GM21723 (cell line): Measurements from ENCODE around the gene CDKN2AIP.

ENCODE experiments used
- ATAC-seq: cut with Tn5 transposase; IDR thresholded peaks from one replicate; pipeline ENCODE4 v1.9.1; 2021; ENCODE audit warnings: mild to moderate bottlenecking, moderate library complexity; ENCODE audit not compliant: unreplicated experiment

The CDKN2AIP gene, protein sequence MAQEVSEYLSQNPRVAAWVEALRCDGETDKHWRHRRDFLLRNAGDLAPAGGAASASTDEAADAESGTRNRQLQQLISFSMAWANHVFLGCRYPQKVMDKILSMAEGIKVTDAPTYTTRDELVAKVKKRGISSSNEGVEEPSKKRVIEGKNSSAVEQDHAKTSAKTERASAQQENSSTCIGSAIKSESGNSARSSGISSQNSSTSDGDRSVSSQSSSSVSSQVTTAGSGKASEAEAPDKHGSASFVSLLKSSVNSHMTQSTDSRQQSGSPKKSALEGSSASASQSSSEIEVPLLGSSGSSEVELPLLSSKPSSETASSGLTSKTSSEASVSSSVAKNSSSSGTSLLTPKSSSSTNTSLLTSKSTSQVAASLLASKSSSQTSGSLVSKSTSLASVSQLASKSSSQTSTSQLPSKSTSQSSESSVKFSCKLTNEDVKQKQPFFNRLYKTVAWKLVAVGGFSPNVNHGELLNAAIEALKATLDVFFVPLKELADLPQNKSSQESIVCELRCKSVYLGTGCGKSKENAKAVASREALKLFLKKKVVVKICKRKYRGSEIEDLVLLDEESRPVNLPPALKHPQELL

DNA sequence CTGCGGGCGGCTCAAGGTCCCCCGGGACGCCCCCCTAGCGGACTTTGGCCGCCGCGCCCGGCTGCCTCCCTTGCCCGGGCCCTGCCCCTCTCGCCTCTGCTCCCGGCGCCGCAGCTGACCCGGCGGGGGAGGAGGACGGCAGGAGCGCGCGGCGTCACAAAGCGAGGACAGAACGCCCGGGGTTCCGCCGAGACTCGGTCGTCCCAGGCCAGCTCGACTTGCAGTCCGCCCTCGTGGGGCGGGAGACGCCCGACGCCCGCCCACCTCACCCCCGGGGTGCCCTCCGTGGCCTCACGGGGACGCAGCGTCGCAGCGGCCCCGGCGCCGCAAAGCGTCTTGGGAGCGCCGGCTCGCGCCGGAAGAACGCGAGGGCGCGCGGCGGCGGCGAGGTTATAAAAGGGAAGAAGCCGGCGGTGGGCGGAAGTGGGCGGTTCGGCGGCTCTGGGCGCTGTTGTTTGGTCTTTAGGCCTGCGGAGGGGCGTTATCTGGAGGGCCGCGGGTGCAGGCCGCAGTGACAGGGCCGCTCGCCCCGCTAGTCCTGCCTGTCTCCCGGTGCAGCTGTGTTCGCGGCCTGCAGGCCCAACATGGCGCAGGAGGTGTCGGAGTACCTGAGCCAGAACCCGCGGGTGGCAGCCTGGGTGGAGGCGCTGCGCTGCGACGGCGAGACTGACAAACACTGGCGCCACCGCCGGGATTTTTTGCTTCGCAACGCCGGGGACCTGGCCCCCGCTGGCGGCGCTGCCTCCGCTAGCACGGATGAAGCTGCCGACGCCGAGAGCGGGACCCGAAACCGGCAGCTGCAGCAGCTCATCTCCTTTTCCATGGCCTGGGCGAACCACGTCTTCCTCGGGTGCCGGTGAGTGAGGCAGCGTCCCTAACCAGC, at the start of gene CDKN2AIP:
TSS of gene CDKN2AIP (plus strand) at position 423 of the 883 bp plus-strand sequence. CDS start at position 585, 162 bp downstream.
- ATAC-seq: peak; percentile 87

DNA sequence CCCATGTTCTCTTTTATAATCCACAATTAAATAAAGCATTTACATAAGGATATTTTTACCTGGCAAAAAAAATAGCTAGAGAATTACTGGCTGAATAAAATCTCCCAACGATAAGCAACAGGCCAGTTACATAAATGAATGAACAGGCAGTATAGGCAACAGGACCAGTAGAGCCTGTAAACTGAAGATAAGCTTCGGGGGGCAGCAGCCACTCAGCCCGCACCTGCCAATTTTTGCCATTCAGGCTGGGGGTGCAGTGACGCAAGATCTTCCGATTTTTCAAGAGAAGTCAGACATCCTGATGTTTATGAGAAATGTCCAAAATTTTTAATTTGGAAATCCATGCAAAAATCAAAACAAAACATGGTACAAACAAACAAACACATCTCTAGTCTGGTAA, 49.0 kb upstream of the CDKN2AIP start:
- ATAC-seq: no peak

DNA sequence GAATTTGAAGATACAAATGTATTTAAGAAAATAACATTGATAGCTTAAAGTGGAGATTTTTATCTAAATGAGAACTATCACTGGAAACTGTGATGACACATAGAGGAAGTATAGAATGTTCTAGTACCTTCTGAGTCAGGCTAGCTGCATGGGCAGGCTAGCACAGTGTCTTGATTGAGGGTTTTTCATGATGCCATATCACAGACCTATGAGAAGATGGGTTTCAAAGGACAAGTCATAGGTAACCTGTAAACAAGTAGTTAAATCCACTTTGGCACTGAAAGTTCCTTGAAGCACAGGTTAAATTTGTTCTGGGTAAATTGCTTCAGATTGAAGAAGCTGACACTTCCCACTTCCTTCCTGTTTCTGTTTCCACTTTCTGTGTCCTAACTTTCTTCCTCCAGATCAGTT, 48.2 kb upstream of the CDKN2AIP start:
- ATAC-seq: no peak

DNA sequence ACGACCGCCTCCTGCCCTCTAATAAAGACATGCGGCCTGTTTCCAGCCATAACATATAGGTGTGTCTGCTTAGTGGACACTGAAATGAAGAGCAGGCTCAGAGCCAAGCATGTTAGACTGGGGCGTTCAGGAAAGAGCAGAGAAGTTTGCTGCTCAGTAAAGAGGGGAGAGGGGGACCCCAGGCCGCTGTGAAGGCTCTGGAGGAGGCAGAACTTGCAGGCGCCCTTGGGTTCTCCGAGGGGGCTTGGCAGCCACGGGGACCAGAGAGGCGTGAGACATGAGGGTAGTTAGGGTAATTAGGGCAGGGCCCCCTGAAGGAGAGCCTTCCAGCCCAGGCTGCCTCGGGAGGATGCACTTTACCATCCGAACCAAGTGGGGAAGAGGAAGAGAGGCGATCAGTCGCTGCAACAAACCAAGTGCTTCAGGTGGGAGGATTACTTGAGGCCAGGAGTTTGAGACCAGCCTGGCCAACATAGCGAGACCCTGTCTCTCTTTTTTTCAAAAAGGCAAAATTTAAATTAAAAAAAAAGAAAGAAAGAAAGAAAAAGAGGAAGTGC, 46.6 kb upstream of the CDKN2AIP start:
- no peak for ATAC-seq

DNA sequence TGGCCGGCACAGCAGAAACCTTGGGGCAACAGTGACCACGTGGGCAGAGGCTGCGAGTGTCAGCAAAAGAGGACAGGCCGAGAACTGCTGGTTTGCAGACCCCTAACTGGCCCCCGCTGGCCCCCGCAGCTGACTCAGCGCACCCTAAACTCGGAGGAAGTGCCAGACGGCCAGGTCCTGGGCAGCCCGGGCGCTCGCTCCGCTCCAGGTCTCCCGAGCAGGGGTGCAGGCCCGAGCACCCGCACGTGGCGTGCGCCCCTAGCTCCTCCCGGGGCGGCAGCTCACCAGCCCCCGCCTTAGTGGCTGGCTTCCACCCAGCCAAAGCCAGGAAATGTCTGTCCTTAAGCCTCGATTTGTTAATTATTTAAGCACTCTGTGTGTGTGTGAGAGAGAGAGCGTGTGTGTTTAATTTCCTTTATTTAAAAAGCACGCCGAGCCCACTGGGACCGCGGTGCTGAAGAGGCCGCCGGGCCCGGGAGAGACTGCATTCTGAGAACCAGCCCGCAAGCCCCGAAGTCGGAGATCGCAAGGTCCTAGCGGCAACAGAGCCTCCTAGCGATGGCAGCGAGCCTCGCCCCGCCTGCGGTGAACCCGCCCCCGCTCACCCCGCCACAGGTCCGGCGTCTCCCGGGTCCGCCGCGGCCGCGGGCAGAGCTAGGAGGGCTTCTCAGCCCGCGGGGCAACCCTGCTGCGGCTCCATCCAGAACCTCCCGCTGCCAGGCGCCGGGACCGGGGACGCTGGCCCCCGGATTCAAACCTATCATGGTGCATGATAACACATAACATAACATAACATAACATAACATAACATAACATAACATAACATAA, 45.9 kb upstream of the CDKN2AIP start:
- peak; percentile 96 for ATAC-seq

DNA sequence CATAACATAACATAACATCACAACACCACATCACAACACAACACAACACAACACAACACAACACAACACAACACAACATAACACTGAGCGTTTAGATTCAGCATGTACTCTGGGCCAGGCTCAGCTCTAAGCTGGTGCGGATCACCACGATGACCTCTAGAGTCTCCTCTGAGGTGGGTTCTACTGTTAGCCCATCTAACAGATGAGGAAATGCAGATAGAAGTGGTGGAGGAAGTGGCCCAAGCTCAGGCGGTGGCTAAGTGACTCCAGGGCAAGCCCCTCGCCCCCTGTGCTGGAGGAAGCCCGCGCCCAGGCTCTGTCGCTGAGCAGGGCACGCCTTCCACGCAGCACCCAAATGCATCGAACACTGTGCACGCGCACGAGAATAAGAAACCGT, 45.3 kb upstream of the CDKN2AIP start:
- ATAC-seq: no peak

DNA sequence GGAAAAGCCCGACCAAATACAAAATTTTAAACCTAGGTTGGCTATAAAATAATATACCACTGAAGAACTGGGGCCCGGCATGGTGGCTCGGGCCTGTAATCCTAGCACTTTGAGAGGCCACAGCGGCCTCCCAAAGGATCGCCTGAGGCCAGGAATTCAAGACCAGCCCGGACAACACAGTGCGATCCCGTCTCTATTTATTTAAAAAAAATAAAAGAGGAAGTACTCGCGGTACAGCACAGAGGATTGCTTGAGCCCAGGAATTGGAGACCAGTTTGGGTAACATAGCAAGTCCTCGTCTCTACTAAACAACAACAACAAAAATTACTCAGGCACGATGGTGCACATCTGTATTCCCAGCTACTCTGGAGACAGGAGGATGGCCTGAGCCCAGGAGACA, 44.8 kb upstream of the CDKN2AIP start:
- no peak for ATAC-seq

DNA sequence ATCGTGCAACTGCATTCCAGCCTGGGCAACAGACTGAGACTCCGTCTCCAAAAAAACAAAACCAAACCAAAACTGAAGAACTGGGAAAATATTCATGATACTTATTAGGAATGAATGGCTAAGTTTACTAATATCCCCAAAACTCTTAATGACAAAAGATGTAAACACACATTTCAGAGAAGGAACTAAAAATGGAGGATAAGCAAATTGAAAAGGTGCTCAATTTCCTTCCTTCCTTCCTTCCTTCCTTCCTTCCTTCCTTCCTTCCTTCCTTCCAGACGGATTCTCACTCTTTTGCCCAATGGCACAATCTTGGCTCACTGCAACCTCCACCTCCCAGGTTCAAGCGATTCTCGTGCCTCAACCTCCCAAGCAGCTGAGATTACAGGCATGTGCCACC, 44.4 kb upstream of the CDKN2AIP start:
- ATAC-seq: no peak

DNA sequence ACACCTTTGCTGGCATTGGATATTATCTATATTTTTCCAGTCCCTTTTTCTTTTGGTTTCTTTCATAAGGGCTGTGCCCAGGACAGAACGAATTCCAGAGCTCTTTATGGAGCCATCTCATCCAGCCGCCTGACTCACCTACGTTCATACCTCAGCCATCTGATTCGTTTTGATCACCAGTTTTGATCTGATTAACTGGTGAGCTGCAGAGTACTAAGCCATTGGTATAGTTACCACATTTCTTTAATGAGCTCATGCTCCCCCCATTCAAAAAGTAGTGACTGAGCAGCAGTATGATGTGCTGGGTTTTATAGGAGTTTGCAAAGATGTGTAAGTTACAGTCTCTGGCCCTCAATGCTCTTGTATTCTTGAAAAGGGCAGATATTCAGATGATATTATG, 43.0 kb upstream of the CDKN2AIP start:
- ATAC-seq: no peak

DNA sequence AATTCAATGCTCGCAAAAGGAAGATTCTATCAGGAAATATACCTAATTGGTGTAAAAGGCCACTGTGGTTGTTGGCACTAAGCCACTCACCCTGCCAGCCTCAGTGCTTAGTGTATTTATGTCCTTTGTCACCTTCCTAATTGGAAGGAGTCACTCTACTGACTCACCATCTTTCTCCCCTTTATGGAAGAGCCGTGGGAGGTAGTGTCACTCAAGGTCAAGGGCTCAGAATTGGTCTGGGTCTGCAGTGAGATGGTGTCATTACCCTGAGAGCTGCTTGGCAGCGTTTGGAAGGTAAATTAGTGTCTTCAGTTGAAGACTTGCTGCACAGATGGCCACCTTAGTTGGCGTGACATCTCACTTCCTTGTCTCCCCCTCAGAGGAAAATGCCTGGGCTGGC, 41.7 kb upstream of the CDKN2AIP start:
- no peak for ATAC-seq

DNA sequence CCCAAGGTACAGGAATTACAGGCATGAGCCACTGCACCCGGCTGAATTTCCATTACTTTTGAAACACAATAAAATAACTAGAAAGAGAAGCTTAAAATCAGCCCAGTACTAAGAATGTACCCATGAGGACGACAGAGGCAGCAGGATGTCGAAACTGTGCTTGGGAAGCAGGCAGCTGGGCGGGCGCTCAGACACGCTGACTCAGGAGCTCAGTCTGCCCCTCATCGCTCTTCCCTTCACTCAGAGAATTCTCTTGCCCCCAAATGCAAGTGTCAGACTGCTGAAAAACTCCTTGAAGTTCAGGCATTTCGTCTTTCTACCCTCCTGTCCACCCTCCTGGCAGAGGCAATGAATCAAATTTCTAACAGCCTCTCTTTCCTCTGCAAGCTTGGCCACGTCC, 41.0 kb upstream of the CDKN2AIP start:
- ATAC-seq: no peak

DNA sequence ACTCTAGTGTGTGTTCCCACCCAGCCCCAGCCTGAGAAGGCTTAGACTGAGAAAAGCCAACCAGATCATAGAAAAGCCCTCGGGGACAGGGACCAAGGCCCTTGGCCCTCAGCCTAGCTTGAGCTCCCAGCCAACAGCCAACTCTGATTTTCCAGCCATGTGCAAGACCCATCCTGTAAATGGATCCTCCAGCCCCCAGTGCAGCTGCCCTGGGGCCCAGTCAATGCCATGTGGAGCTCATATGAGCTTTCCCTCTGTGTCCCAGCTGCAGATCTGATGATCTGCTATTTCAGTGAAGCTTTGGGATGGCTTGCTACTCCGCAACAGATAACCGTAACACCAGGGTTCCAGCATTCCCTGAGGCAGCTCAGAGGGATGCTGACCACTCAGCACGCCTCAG, 40.5 kb upstream of the CDKN2AIP start:
- no peak for ATAC-seq

DNA sequence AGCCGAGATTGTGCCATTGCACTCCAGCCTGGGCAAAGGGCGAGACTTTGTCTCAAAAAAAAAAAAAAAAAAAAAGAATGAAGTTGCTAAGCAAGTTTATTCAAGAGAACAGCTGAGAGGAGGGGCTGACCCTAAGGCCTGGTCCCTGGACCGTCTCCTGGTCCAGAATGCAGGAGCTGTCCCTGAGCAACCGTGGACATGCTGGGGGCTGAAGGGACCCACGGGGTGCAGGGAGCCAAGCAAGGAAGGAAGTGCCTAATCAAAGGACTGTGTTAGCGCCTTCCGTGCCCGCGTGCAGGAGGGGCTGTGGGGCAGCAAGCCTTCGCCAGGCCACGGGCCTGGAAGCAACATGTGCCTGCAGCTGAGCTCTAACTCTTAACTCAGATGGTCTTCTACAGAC, 39.1 kb upstream of the CDKN2AIP start:
- no peak for ATAC-seq

DNA sequence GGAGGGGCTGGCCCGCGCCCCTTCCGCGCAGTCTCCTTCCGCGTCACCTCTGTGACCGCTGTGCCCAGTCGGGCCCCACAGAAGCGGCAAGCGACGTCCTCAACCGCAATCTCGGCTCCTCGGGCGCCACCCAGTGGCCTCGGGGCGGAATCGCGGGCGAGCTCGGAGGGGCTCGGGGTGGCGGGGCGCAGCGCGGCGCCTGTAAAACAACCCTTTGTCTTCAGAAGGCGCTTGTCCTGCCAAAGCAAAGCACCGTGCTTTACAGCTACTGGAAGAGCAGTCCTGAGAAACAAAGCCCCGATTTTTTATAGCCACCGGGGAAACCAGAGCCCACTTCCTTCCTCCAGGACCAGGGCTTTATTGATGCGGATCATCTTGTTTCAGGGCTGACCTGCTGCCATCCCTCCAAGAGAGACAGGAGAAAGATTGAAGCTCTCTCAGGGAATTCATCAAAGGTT, 37.3 kb upstream of the CDKN2AIP start:
- peak; percentile 100 for ATAC-seq

DNA sequence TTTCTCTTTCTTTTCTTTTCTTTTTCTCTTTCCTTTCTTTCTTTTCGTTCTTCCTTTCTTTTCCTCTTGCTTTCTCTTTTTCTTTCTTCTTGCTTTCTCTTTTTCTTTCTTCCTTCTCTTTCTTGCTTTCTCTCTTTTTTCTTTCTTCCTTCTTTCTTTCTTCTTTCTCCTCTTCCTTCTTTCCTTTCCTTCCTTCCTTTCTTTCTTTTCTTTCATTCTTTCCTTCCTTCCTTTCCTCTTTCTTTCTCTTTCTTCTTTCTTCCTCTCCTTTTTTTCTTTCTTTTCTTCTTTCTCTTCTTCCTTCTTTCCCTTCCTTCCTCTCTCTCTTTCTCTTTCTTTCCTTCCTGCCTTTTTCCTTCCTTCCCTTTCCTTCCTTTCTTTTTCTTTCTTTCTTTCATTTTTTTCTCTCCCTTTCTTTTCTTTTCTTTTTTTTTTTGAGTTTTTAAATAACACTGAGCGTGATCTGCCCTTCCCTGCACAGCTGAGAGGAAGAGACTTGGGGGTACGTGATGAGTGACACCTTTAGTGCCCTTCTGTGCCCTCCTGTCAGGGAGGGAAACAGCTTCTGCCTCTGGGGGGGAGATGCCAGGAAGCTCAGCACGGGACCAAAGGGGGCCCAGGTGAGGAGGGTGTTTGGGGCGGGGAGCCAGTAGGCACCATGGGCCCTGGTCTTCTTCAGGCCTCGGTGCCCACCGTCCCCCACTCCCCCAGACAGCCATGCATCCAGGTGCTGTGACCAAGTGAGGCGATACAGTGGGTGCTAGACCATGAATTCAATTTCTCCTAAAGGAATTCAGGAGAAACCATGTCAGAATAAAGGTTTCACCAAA, 36.6 kb upstream of the CDKN2AIP start:
- ATAC-seq: no peak

DNA sequence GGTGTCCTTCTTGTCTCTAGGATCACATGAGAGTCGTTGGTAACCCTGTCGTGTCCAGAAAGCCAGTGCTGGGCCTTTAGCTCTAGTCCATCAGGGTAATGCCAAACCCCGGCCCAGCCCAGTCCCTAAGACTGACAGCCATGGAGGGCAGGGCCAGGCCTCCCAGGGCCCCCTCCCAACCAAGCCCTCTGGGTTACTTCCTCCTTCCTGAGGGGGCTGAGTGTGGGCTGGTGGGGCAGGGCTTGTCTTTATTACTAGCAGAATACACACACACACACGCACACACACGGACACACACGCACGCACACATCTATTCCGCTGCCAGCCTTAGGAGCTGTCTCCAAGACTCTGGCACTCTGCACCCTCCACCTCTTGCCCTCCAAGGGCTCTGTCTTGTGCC, 35.6 kb upstream of the CDKN2AIP start:
- no peak for ATAC-seq

DNA sequence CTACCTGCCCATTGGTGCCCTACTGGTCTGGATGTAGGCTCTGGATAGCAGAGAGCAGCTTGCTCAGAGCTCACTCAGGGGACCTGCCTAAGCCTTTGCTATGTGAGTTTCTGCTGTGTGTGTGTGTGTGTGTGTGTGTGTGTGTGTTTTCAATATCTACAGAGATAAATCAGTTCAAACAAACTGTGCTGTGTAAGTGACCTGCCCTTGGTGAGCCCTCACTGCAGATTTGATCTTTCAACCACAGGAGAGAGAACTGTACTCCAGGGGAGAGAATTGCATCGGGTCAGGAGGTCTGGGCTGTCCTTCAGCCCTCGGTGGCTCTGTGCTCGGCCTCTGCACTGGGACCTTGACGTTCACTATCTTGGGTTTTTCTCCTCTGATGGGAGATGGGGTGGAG, 35.0 kb upstream of the CDKN2AIP start:
- no peak for ATAC-seq

DNA sequence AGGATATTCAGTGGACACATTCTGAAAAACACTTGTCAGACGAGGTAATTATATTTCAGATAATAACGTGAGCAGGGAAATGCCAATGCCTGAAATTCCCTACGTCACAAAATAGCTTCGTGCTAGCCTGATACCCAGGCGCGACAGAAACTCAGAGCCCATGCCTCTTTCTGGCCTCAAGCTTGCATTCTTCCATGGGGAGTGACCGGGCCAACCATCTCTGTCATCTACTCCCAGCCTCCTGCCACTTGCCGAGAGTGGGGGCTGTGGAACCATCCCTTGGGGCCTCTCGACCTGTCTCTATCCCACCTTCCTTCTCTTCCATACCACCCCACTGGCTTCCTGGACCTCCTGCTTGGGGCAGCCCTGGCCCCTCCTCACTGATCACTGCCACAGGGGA, 34.5 kb upstream of the CDKN2AIP start:
- ATAC-seq: no peak

DNA sequence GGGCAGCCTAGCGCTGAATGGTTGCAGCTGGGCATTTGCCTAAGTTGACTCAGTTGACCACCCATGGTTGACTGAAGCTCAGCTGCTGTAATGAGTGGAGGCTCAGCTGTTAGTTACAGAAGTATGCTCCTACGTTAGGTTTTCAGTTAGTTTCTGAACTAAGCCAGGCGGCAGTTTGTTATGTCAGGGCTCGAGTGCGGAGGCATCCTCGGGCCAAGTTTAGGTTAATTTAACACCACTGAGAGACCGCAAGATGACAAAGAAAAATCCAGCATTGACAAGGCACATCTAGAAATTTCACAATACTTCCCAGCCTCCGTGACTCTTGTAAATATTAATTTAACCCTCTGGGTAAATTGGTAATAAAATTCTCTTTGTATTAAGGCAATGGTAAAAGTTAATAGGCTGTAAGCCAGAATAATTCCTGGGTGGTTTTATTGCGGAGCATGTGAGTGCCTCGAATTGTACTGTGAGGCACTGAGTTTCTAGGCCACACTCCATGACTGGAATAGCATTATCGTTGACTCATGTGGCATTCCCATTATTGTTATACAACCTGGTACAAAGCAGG, 33.1 kb upstream of the CDKN2AIP start:
- no peak for ATAC-seq
